Measurements from ENCODE around the gene CSNK1G3.

DNA sequence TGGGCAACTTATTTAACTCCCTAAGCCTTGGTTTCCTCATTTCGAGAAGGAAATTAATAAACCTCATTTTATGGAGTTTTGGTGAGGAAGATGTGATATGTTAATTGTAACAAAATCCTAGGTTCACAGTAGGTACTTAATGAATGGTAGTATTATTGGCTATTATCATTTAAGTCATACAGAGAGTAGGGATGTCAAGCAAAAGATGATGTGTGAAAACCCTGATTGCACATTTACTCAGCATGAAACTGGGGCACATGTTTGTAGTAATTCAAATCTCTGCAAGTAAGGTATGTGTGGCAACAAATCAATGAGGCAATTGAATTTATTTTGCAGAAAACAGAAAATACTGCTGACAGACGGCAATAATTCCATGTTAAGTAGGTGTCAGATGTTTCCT, 127.3 kb downstream of the CSNK1G3 start:
- TF ChIP-seq EZH2 (IDR thresholded peaks at IDR 0.05; ENCODE audit: insufficient read depth, poor library complexity, severe bottlenecking) = no peak
- no peak for TF ChIP-seq EZH2phosphoT487 (IDR thresholded peaks at IDR 0.05; ENCODE audit: insufficient read depth, low read depth)

Data from GM23248 (cell line).